Astrocyte (in vitro differentiated cells and primary cell): Measurements from ENCODE around the gene BBS9. TPM values are rescaled to one million over a fixed set of nuclear protein-coding genes. Genes with fewer than 3 reads are reported as not detected.

Source experiments
- DNase-seq: peaks from one replicate; pipeline ENCODE4 v3.0.0-alpha.2; 2010; ENCODE audit warnings: low read depth
- FAIRE-seq: peaks from 2 replicates; lab custom pipeline; 2011; peaks lifted over from hg19 to GRCh38; lab: Jason Lieb, UNC
- H2AFZ ChIP-seq: 2 replicates; pipeline ENCODE4 v1.6.0; 2012; ENCODE audit warnings: low read depth, low read length, inconsistent platforms
- H3K27ac ChIP-seq: 2 replicates; pipeline ENCODE4 v1.5.1; 2011; ENCODE audit warnings: low read depth, low read length, inconsistent platforms
- H3K27me3 ChIP-seq: 2 replicates; pipeline ENCODE4 v1.6.0; 2011; ENCODE audit warnings: low read length, inconsistent platforms; ENCODE audit not compliant: insufficient read depth
- H3K36me3 ChIP-seq: 2 replicates; pipeline ENCODE4 v1.5.1; 2011; ENCODE audit warnings: low read length, inconsistent platforms; ENCODE audit not compliant: insufficient read depth
- H3K4me1 ChIP-seq: 2 replicates; pipeline ENCODE4 v1.5.1; 2011; ENCODE audit warnings: low read length, inconsistent platforms; ENCODE audit not compliant: insufficient read depth
- H3K4me2 ChIP-seq: 2 replicates; pipeline ENCODE4 v1.6.0; 2012; ENCODE audit warnings: low read length, inconsistent platforms
- H3K4me3 ChIP-seq: 2 replicates; pipeline ENCODE4 v1.5.1; 2011; ENCODE audit warnings: low read depth, mild to moderate bottlenecking, low read length, inconsistent platforms; ENCODE audit not compliant: insufficient read depth
- H3K79me2 ChIP-seq: 2 replicates; pipeline ENCODE4 v1.6.0; 2012; ENCODE audit warnings: mild to moderate bottlenecking, low read length, inconsistent platforms; ENCODE audit not compliant: insufficient read depth
- H3K9ac ChIP-seq: 2 replicates; pipeline ENCODE4 v1.6.0; 2012; ENCODE audit warnings: mild to moderate bottlenecking, low read length, inconsistent platforms
- H3K9me3 ChIP-seq: 2 replicates; pipeline ENCODE4 v1.5.1; 2012; ENCODE audit warnings: low read depth, mild to moderate bottlenecking, low read length, inconsistent platforms; ENCODE audit not compliant: insufficient read depth
- H4K20me1 ChIP-seq: 2 replicates; pipeline ENCODE4 v1.6.0; 2012; ENCODE audit warnings: low read length, inconsistent platforms; ENCODE audit not compliant: insufficient read depth
- H3K27ac Mint-ChIP-seq: one replicate; pipeline ENCODE4 v1.8.0; 2021; ENCODE audit warnings: mild to moderate bottlenecking, mixed read lengths; ENCODE audit not compliant: unreplicated experiment
- H3K27me3 Mint-ChIP-seq: one replicate; pipeline ENCODE4 v1.8.0; 2021; ENCODE audit warnings: low read depth, mixed read lengths; ENCODE audit not compliant: unreplicated experiment
- H3K36me3 Mint-ChIP-seq: one replicate; pipeline ENCODE4 v1.8.0; 2021; ENCODE audit warnings: low read depth, mixed read lengths; ENCODE audit not compliant: unreplicated experiment
- H3K4me1 Mint-ChIP-seq: one replicate; pipeline ENCODE4 v1.8.0; 2021; ENCODE audit warnings: low read depth, mixed read lengths; ENCODE audit not compliant: unreplicated experiment
- H3K4me3 Mint-ChIP-seq: one replicate; pipeline ENCODE4 v1.8.0; 2021; ENCODE audit warnings: mild to moderate bottlenecking, moderate library complexity, mixed read lengths; ENCODE audit not compliant: unreplicated experiment
- H3K9me3 Mint-ChIP-seq: one replicate; pipeline ENCODE4 v1.8.0; 2021; ENCODE audit warnings: mild to moderate bottlenecking, mixed read lengths; ENCODE audit not compliant: unreplicated experiment
- CTCF ChIP-seq: IDR thresholded peaks from 2 replicates; pipeline ENCODE4 v1.5.1; 2011; ENCODE audit warnings: low read depth, mild to moderate bottlenecking, inconsistent platforms, low read length, moderate library complexity; ENCODE audit not compliant: insufficient read depth
- EZH2 ChIP-seq: IDR thresholded peaks from 2 replicates; pipeline ENCODE4 v1.6.1; 2012; ENCODE audit warnings: mild to moderate bottlenecking, low read length, inconsistent platforms; ENCODE audit not compliant: insufficient read depth
- total RNA-seq: library from RNA; stranded (reverse); gene quantifications from 2 replicates; pipeline ENCODE4 v1.2.1, GENCODE V29; 2021

BBS9 gene
- total RNA-seq, 1 donor from 2014 or later, result 25.1 TPM

GRCh38 chr7:33220231-33220630 is 90.9 kb downstream of the BBS9 start:
- H3K4me3 Mint-ChIP-seq, result no peak overlapping the region
- no peaks in the 10 kb centered on the region for H4K20me1 ChIP-seq
- H3K27ac ChIP-seq, result no peak overlapping the region
- H2AFZ ChIP-seq, result no peak overlapping the region
- H3K9ac ChIP-seq, result no peak overlapping the region
- H3K27me3 ChIP-seq, result no peaks in the 10 kb centered on the region
- no peaks in the 10 kb centered on the region for H3K27me3 Mint-ChIP-seq
- H3K27ac Mint-ChIP-seq, result no peak overlapping the region
- H3K4me2 ChIP-seq, result no peak overlapping the region
- no peaks in the 10 kb centered on the region for H3K36me3 ChIP-seq
- peaks cover 4% of the 10 kb centered on the region for H3K36me3 Mint-ChIP-seq
- DNase-seq (no peak), FAIRE-seq (no peak)
- no peak overlapping the region for H3K4me3 ChIP-seq
- no peaks in the 10 kb centered on the region for H3K9me3 Mint-ChIP-seq
- no peaks in the 10 kb centered on the region for H3K79me2 ChIP-seq
- TF ChIP-seq CTCF (no peak), EZH2 (no peak)
- no peaks in the 10 kb centered on the region for H3K9me3 ChIP-seq
- no peaks in the 10 kb centered on the region for H3K4me1 ChIP-seq
- H3K4me1 Mint-ChIP-seq, result no peaks in the 10 kb centered on the region

- no peaks in the 10 kb centered on the region for H3K9me3 ChIP-seq
- H3K27me3 Mint-ChIP-seq, result no peaks in the 10 kb centered on the region
- no peaks in the 10 kb centered on the region for H3K9me3 Mint-ChIP-seq
- no peak overlapping the region for H3K4me3 Mint-ChIP-seq
- no peaks in the 10 kb centered on the region for H3K36me3 ChIP-seq
- H3K4me1 ChIP-seq, result no peaks in the 10 kb centered on the region
- H3K9ac ChIP-seq, result no peak overlapping the region
- FAIRE-seq (no peak), DNase-seq (no peak)
- no peak overlapping the region for H3K4me2 ChIP-seq
- H3K79me2 ChIP-seq, result no peaks in the 10 kb centered on the region
- H3K36me3 Mint-ChIP-seq, result peaks cover 4% of the 10 kb centered on the region
- no peak overlapping the region for H3K4me3 ChIP-seq
- H4K20me1 ChIP-seq, result no peaks in the 10 kb centered on the region
- TF ChIP-seq CTCF, result no peak
- no peak for TF ChIP-seq EZH2
- no peaks in the 10 kb centered on the region for H3K4me1 Mint-ChIP-seq
- H3K27me3 ChIP-seq, result no peaks in the 10 kb centered on the region
- no peak overlapping the region for H2AFZ ChIP-seq
- H3K27ac Mint-ChIP-seq, result no peak overlapping the region
- no peak overlapping the region for H3K27ac ChIP-seq
Observed at GRCh38 chr7:33221390-33221789, 92.0 kb downstream of the BBS9 start.

GRCh38 chr7:33232632-33233145 is 103.3 kb downstream of the BBS9 start:
- Mint-ChIP-seq H3K27me3 (no peaks in the 10 kb centered on the region), H3K4me1 (no peaks in the 10 kb centered on the region), H3K27ac (no peak overlapping the region), H3K9me3 (no peaks in the 10 kb centered on the region), H3K36me3 (no peaks in the 10 kb centered on the region), H3K4me3 (no peak overlapping the region)
- Histone ChIP-seq H3K27ac (no peak overlapping the region), H3K9ac (no peak overlapping the region), H4K20me1 (no peaks in the 10 kb centered on the region), H3K79me2 (no peaks in the 10 kb centered on the region), H3K27me3 (no peaks in the 10 kb centered on the region), H3K4me1 (no peaks in the 10 kb centered on the region), H3K4me2 (no peak overlapping the region), H2AFZ (no peak overlapping the region), H3K4me3 (no peak overlapping the region), H3K9me3 (no peaks in the 10 kb centered on the region), H3K36me3 (no peaks in the 10 kb centered on the region)
- DNase-seq (no peak), FAIRE-seq (no peak)
- no peak for TF ChIP-seq CTCF
- TF ChIP-seq EZH2, result no peak
